ENCODE results near the gene TRABD2B.

- TF ChIP-seq, protein P1, sequence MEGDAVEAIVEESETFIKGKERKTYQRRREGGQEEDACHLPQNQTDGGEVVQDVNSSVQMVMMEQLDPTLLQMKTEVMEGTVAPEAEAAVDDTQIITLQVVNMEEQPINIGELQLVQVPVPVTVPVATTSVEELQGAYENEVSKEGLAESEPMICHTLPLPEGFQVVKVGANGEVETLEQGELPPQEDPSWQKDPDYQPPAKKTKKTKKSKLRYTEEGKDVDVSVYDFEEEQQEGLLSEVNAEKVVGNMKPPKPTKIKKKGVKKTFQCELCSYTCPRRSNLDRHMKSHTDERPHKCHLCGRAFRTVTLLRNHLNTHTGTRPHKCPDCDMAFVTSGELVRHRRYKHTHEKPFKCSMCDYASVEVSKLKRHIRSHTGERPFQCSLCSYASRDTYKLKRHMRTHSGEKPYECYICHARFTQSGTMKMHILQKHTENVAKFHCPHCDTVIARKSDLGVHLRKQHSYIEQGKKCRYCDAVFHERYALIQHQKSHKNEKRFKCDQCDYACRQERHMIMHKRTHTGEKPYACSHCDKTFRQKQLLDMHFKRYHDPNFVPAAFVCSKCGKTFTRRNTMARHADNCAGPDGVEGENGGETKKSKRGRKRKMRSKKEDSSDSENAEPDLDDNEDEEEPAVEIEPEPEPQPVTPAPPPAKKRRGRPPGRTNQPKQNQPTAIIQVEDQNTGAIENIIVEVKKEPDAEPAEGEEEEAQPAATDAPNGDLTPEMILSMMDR (IDR thresholded peaks at IDR 0.05) = no peak
- TF ChIP-seq POLR2A (IDR thresholded peaks at IDR 0.05) = no peak
Measured at GRCh38 chr1:47729685-47730084, 267.5 kb downstream of the TRABD2B start.
